HCT116 (cell line): ENCODE data around the gene KCNK1.

ENCODE experiments used
- CBX3 ChIP-seq: IDR thresholded peaks from 2 replicates; pipeline ENCODE4 v1.6.1; 2012; ENCODE audit warnings: low read depth
- JUND ChIP-seq: IDR thresholded peaks from 2 replicates; pipeline ENCODE4 v1.6.1; 2012
- POLR2AphosphoS5 ChIP-seq: IDR thresholded peaks from 2 replicates; pipeline ENCODE4 v1.6.1; 2011; ENCODE audit warnings: mild to moderate bottlenecking, low read depth, low read length, moderate library complexity
- RAD21 ChIP-seq: IDR thresholded peaks from 2 replicates; pipeline ENCODE4 v1.6.1; 2012; ENCODE audit warnings: low read depth, mild to moderate bottlenecking
- TF ChIP-seq, protein P1 (sequence below), 3 experiments: fragments of 200-600 bp in 1 of 3; sonication (generic) in 1 of 3; IDR thresholded peaks in 2 of 3; conservative IDR thresholded peaks in 1 of 3; 2 replicates each; pipeline ENCODE4 v1.5.1; 2012 to 2017; ENCODE audit warnings: low read depth in 2 of 3, low read length in 2 of 3, antibody characterized with exemption in 1 of 3, borderline replicate concordance in 1 of 3, control low read depth in 1 of 3, mild to moderate bottlenecking in 1 of 3, mixed read lengths in 1 of 3, mixed run types in 1 of 3, moderate library complexity in 1 of 3; ENCODE audit not compliant: insufficient read depth in 1 of 3
- TF ChIP-seq, protein P2 (sequence below): IDR thresholded peaks from 2 replicates; pipeline ENCODE4 v1.6.1; 2012

DNA sequence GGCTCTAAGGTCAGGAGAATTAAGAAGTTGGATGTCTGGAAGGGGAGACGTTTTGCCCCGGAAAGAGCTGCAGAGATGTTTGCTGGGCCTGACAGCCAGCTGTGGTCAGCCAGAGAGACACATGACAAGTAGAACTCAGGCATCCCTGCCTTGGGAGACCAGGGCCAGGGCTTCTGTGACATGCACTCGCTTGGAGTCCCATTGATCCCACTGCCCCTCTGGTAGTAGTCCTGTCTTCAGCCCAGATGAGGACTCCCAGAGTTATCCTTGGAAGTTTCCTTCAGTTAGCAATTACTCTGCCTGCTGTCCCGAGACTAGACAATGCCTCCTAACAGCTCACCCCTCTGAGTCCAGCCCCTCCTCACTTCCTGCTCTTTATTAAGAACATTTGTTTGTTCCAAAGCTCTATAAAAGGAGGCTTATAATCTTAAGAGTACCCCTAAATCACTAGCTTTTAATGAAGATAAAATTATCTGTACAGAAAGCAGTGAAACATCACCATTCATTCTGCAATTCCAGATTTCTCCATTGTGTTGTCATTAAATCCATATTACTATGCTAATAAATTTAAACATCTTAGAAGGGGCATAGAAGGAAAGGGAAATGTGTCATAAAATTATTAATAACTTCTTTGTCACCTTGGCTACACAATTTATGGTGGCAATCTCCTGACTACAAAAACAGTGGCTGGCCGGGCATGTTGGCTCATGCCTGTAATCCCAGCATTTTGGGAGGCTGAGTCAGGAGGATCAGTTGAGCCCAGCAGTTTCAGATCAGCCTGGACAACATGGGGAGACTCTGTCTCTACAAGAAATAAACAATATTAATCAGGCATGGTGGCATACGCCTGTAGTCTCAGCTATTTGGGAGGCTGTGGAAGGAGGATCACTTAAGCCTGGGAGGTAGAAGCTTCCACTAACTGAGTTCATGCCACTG is 94.2 kb downstream of the KCNK1 start:
- TF ChIP-seq, protein P1, sequence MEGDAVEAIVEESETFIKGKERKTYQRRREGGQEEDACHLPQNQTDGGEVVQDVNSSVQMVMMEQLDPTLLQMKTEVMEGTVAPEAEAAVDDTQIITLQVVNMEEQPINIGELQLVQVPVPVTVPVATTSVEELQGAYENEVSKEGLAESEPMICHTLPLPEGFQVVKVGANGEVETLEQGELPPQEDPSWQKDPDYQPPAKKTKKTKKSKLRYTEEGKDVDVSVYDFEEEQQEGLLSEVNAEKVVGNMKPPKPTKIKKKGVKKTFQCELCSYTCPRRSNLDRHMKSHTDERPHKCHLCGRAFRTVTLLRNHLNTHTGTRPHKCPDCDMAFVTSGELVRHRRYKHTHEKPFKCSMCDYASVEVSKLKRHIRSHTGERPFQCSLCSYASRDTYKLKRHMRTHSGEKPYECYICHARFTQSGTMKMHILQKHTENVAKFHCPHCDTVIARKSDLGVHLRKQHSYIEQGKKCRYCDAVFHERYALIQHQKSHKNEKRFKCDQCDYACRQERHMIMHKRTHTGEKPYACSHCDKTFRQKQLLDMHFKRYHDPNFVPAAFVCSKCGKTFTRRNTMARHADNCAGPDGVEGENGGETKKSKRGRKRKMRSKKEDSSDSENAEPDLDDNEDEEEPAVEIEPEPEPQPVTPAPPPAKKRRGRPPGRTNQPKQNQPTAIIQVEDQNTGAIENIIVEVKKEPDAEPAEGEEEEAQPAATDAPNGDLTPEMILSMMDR (IDR thresholded peaks at IDR 0.05 in 2 of 3, conservative IDR thresholded peaks at IDR 0.05 in 1 of 3; ENCODE audit: borderline replicate concordance in 1 of 3, insufficient read depth in 1 of 3, low read depth in 2 of 3, low read length in 2 of 3): no peak
- TF ChIP-seq RAD21 (no peak), CBX3 (no peak), JUND (no peak), POLR2AphosphoS5 (no peak)
- TF ChIP-seq, protein P2, sequence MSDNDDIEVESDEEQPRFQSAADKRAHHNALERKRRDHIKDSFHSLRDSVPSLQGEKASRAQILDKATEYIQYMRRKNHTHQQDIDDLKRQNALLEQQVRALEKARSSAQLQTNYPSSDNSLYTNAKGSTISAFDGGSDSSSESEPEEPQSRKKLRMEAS: no peak
